GM12801 (cell line): ENCODE measurements around the gene PTPRG.

ENCODE experiments used
- CTCF ChIP-seq: IDR thresholded peaks from one replicate; pipeline ENCODE4 v1.5.1; 2011; ENCODE audit warnings: control low read depth; ENCODE audit not compliant: insufficient read length; ENCODE audit errors: extremely low read depth

PTPRG gene

GRCh38 chr3:61701011-61701410 lies 139.6 kb downstream of the PTPRG start:
- no peak for TF ChIP-seq CTCF

DNA sequence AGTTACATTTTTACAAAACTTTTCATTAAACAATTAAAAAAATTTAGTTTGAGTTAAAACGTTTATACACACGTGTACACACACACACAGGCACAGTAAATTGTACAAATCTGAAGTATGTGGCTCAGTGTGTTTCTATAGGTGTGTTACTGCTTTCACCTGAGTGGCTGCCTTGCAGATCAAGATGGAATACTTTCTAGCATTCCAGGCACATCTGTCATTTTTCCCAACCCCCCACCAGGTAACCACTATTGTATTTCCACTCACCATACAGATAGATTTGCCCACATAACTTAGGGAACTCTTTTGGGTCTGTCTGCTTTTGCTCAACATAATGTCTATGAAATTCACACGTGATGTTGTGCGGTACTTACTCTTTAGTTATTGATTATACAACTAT lies 141.1 kb downstream of the PTPRG start:
- TF ChIP-seq CTCF = no peak

DNA sequence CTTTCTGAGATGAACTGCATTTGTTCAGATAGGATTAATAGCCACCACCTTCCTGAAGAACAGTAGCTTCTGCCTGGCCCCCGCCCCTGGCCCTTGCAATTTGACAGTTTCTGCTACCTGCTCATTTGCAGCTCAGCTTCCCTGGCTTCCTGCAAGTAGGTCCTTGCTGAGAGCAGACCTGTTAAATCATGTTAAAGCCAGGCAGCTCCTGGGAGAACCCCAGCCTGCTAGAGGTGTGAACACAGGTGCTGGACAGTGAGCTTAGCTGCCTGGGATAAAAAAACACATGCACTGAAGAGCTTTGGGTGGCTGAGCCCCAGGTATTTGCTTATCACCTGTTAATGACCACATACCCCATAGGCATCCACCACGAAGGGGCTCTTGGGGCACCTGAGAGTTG lies 143.4 kb downstream of the PTPRG start:
- TF ChIP-seq CTCF = no peak

DNA sequence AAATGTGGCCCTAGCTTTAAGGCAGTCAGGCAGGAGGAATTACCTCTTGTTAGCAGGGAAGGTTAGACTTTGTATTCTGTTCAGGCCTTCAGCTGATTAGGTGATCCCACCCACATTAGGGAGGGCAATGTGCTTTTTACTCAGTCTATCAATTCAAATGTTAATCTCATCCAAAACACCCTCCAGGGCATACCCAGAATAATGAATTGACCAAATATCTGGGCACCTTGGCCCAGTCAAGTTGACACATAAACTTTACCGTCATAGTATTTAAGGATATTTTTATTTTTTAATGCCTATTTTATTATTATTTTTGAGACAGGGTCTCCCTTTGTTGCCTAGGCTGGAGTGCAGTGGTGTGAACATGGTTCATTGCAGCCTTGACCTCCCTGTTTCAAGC lies 146.1 kb downstream of the PTPRG start:
- no peak for TF ChIP-seq CTCF

GRCh38 chr3:61714225-61714624 lies 152.9 kb downstream of the PTPRG start:
- TF ChIP-seq CTCF = no peak

DNA sequence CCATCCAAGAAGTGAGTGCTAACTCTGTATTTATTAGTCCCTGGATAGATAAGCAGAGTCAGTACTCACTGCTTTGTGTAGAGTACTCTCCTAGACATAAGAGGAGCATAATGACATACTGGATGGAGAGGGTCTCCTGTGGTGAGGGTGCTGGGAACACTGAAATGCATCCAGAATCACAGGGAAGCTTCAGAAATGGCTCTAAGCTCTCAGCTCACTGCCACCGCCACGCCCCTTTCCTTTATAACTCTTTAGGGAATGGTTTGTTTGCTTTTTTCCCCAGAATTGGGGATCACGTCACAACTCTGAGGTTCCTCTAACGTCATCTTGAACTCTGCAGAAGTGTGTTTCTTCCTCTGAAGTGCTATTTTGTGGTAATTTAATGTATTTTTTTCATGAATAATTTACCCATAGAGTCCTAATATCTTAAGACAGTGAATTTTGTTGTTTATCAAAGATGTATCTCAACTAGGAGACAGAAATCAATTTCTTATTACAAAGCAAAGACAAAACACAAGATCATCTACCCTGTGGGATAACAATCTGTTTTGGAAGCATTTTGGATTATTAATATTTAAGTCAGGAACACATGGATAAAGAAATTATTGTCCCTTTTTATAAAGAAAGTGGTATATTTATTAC lies 154.6 kb downstream of the PTPRG start:
- no peak for TF ChIP-seq CTCF

DNA sequence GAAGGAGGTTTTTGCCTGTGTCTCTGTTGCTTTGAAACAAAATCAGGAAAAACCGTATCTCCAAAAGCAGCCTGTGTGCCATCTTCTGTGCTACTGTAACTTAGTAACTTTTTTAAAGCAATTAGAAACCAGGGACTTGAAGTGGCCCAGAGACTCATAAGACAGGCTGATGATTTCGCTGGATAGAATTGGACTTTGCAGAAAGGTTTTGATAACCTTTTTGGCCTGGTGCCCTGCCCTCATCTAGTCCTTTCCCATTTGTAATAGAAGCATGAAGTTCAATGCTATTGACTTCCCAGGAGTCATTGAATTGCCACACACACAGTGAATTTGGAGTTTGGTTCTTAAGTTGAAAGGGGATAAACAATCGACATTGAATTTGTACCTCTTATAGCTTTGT lies 157.2 kb downstream of the PTPRG start:
- no peak for TF ChIP-seq CTCF
